Fibroblast of lung (primary cell): ENCODE data around the gene PGM5.

ENCODE experiments used
- EZH2 ChIP-seq: IDR thresholded peaks from 2 replicates; pipeline ENCODE4 v1.5.1; 2012; ENCODE audit warnings: low read length, control low read depth, mild to moderate bottlenecking; ENCODE audit errors: missing control alignments
- TF ChIP-seq, protein P1 (sequence below), 2 donors: IDR thresholded peaks in 1 of 2; conservative IDR thresholded peaks in 1 of 2; 1 replicate in 1 of 2; 2 replicates in 1 of 2; pipeline ENCODE4 v1.5.1; 2011 to 2012; ENCODE audit warnings: low read length in 2 of 2, control low read depth in 1 of 2, inconsistent platforms in 1 of 2, low read depth in 1 of 2, mild to moderate bottlenecking in 1 of 2

DNA sequence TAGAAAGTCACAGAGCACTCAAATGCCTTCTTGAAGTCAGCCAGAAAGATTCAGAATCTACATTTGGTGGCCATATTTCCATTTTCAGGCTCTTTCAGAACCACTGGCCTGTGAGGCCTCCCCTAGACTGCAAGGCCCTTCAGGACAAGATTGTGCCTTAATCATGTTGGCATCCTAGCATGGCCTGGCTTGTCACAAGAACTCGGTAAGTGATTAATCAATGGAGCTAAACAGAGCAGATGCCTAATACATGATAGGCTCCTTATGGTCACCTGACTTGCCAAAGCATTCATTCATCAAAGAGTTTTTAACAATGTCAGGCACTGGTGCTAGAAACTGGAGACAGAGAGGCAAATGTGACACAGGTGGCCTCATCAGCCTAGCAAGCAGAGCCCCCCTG is 70.3 kb downstream of the PGM5 start:
- TF ChIP-seq, protein P1, sequence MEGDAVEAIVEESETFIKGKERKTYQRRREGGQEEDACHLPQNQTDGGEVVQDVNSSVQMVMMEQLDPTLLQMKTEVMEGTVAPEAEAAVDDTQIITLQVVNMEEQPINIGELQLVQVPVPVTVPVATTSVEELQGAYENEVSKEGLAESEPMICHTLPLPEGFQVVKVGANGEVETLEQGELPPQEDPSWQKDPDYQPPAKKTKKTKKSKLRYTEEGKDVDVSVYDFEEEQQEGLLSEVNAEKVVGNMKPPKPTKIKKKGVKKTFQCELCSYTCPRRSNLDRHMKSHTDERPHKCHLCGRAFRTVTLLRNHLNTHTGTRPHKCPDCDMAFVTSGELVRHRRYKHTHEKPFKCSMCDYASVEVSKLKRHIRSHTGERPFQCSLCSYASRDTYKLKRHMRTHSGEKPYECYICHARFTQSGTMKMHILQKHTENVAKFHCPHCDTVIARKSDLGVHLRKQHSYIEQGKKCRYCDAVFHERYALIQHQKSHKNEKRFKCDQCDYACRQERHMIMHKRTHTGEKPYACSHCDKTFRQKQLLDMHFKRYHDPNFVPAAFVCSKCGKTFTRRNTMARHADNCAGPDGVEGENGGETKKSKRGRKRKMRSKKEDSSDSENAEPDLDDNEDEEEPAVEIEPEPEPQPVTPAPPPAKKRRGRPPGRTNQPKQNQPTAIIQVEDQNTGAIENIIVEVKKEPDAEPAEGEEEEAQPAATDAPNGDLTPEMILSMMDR (conservative IDR thresholded peaks at IDR 0.05 in 1 of 2, IDR thresholded peaks at IDR 0.05 in 1 of 2; ENCODE audit: low read depth in 1 of 2, low read length in 2 of 2) = no peak
- TF ChIP-seq EZH2 = no peak
